Ascending aorta (tissue), 2 donors: ENCODE data around the gene TP53AIP1. TPM values are rescaled to one million over a fixed set of nuclear protein-coding genes. Genes with fewer than 3 reads are reported as not detected.
A peak's percentile ranks its signal among the peaks of the same experiment; 100 is the strongest.

Experiments used
- DNase-seq, 2 donors: peaks; one replicate each; pipeline ENCODE4 v3.0.0-alpha.2; 2019; ENCODE audit warnings: low spot score in 2 of 2
- H3K27ac ChIP-seq, 2 donors: fragments of 200-600 bp; sonication (generic); one replicate each; pipeline ENCODE4 v1.5.1; 2016 to 2017; ENCODE audit warnings: mild to moderate bottlenecking in 1 of 2
- H3K27me3 ChIP-seq: fragments of 200-600 bp; sonication (generic); one replicate; pipeline ENCODE4 v1.5.1; 2017
- H3K36me3 ChIP-seq, 2 donors: fragments of 200-600 bp; sonication (generic); one replicate each; pipeline ENCODE4 v1.5.1; 2016
- H3K4me1 ChIP-seq, 2 donors: fragments of 200-600 bp; sonication (generic); one replicate each; pipeline ENCODE4 v1.5.1; 2016 to 2017; ENCODE audit warnings: mild to moderate bottlenecking in 1 of 2
- H3K4me3 ChIP-seq, 2 donors: fragments of 200-600 bp; sonication (generic); one replicate each; pipeline ENCODE4 v1.5.1; 2016 to 2017; ENCODE audit warnings: mild to moderate bottlenecking in 1 of 2
- H3K9me3 ChIP-seq, 2 donors: fragments of 200-600 bp; sonication (generic); one replicate each; pipeline ENCODE4 v1.5.1; 2016
- intact Hi-C: fragments of 100-400 bp; cut with DNase I; formaldehyde crosslinking; loops from one replicate; pipeline ENCODE4 v1.15.1; 2023
- total RNA-seq: library from RNA; depleted of rRNA; stranded (reverse); fragments of >200 nt; gene quantifications from one replicate; pipeline ENCODE4 v1.1.0, GENCODE V29; 2016
- TF ChIP-seq, protein P1 (sequence below), 3 experiments: fragments of 200-600 bp in 2 of 3; fragments of 450-650 bp in 1 of 3; sonication (generic) in 2 of 3; IDR thresholded peaks; one replicate each; pipeline ENCODE4 v1.5.1; 2016 to 2019; ENCODE audit warnings: antibody characterized with exemption in 3 of 3, mild to moderate bottlenecking in 1 of 3, moderate library complexity in 1 of 3

TP53AIP1 gene
- total RNA-seq, 1 donor from 2014 or later: not detected

DNA sequence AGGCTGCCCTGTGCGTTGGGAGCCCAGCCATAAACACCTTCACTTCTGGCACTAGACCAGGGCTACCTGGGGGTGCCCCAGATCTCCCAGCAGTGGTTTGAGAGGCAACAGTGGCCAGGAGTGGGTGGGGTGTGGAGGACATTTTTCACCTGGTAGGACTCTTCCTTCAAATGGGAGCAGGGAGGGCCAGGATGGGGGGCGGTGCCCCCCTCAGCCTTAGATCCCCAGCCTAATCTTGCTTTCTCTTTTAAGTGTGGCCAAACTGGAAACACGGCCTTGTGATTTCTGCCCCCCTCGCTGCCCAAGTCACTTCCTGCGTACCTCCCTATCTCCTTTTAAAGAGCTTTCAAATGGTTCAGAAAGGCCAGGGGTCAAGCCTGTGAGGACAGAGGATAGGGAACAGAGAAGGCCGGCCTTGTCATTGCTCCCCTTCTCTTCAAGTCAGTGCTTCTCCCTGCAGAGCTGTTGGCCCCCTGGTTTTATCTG is 50.7 kb downstream of the TP53AIP1 start:
- H3K36me3 ChIP-seq: no peaks in the 10 kb centered on the region

DNA sequence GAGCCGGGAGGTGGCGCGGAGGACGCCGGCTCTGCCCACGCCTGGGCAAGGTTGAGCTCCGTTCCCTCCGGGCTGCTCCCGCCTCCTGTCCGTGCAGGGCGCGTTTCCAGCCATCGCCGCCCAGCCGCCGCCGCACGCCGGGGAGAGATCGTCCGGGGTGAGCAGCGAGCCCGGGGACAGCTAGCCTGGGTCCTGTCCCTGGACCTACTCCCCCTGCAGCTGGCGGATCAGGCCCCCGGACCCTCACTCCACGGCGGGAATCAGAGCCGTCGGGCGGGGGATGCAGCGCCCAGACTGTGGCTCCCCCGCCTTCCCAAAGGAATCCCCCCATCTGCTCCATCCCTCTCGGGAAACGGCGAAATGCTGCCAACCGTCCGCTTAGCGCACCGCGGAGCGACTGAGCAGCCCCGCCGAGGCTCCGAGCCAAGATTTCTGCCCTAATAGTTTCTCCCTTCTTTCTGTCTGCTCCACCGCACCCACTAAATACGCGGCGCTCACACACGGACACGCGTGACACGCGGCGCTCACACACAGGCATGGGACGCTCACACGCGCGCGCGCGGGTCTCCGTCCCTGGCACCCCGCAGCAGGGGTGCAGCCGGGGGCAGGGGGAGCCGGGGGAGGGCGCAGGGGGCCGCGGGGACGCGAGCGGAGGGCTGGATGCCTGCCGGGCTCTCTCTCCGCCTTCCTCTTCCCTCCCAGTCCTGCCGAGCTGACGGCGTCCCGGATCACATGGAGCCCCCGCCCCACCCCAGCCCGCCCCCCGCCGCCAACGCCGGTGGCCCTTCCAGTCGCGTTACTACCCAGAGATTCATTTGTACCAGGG is 51.9 kb downstream of the TP53AIP1 start, which contains the start of gene KCNJ5:
TSS of gene KCNJ5 (plus strand) at position 814 of the 826 bp plus-strand sequence. CDS start 19,918 bp downstream, outside the sequence.
- TF ChIP-seq, protein P1, sequence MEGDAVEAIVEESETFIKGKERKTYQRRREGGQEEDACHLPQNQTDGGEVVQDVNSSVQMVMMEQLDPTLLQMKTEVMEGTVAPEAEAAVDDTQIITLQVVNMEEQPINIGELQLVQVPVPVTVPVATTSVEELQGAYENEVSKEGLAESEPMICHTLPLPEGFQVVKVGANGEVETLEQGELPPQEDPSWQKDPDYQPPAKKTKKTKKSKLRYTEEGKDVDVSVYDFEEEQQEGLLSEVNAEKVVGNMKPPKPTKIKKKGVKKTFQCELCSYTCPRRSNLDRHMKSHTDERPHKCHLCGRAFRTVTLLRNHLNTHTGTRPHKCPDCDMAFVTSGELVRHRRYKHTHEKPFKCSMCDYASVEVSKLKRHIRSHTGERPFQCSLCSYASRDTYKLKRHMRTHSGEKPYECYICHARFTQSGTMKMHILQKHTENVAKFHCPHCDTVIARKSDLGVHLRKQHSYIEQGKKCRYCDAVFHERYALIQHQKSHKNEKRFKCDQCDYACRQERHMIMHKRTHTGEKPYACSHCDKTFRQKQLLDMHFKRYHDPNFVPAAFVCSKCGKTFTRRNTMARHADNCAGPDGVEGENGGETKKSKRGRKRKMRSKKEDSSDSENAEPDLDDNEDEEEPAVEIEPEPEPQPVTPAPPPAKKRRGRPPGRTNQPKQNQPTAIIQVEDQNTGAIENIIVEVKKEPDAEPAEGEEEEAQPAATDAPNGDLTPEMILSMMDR (IDR thresholded peaks at IDR 0.05): no peak
- no peaks in the 10 kb centered on the region for H3K9me3 ChIP-seq
- intact Hi-C loops: loop anchor here (2.0 to 10.0 kb wide), 3 partner anchors 14 to 366 kb away; no protein-coding TSS in a partner anchor
- DNase-seq: no peak
- no peaks in the 10 kb centered on the region for H3K27me3 ChIP-seq
- no peaks in the 10 kb centered on the region for H3K36me3 ChIP-seq
- H3K27ac ChIP-seq: no peak within 1 kb of the TSS
- peaks cover 8 to 9% of the 10 kb centered on the region in 2 donors for H3K4me1 ChIP-seq
- H3K4me3 ChIP-seq: peak within 1 kb of the TSS; percentile 76 to 77

More for the DNA sequence above, 50.7 kb downstream of the TP53AIP1 start:
- Histone ChIP-seq H3K4me1 (peaks cover 8 to 9% of the 10 kb centered on the region in 2 donors), H3K4me3 (peak overlapping the region; percentile 76 to 77), H3K9me3 (no peaks in the 10 kb centered on the region), H3K27me3 (no peaks in the 10 kb centered on the region), H3K27ac (no peak overlapping the region)
- TF ChIP-seq, protein P1 (IDR thresholded peaks at IDR 0.05): no peak
- intact Hi-C loops: loop anchor here (2.0 to 10.0 kb wide), 3 partner anchors 13 to 367 kb away; no protein-coding TSS in a partner anchor
- no peak for DNase-seq

DNA sequence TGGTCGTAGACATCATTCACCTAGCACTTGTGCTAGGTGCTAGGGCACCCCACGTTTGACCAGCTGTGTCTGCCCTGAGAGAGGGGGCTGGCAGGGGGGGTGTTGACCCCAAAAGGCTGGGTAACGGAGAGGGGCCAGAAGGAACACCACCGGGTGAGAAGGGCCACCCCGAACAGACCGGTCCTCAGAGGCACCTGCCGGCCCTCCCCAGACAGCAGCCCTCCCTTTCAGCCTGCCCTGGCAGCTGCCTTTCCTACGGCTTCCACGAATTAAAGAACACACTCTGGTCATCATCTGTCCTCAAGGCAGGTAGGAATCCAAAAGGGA is 52.5 kb downstream of the TP53AIP1 start:
- DNase-seq: no peak
- intact Hi-C loops: loop anchor here (2.0 to 10.0 kb wide), 3 partner anchors 15 to 365 kb away; no protein-coding TSS in a partner anchor
- TF ChIP-seq, protein P1 (IDR thresholded peaks at IDR 0.05): no peak
- H3K4me3 ChIP-seq: peak overlapping the region; percentile 76 to 77
- no peak overlapping the region for H3K27ac ChIP-seq
- H3K27me3 ChIP-seq: no peaks in the 10 kb centered on the region
- H3K36me3 ChIP-seq: no peaks in the 10 kb centered on the region
- H3K4me1 ChIP-seq: peaks cover 8 to 9% of the 10 kb centered on the region in 2 donors
- no peaks in the 10 kb centered on the region for H3K9me3 ChIP-seq

DNA sequence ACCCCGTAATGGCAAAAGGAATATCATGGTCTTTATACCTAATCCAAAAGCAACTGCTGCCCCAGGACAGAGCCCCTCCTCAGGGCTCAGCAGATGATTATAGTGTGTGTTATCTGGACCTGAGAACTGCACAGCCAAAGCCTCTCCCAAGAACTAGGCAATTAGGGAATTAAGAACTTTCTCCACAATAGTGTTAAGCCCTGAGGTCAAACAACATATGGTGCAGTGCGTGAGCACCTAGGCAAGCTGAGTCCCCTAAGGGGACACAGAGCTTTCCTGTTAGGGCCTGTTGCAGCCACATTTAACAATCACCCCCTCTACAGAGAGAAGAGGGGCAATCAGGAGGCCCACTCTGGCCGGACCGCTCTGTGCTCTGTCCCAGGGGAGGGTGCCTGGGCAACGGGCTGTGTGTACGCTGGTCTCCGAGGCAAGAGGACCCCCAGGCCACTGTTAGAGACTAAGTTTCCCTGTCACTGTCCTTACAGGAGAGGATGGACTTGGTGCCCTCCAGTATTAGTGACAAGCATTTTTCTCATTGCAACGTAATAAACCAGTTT is 52.9 kb downstream of the TP53AIP1 start:
- H3K4me1 ChIP-seq: peaks cover 7 to 8% of the 10 kb centered on the region in 2 donors
- H3K27ac ChIP-seq: no peak overlapping the region
- intact Hi-C loops: loop anchor here (2.0 to 10.0 kb wide), 3 partner anchors 15 to 365 kb away; no protein-coding TSS in a partner anchor
- no peaks in the 10 kb centered on the region for H3K9me3 ChIP-seq
- DNase-seq: no peak
- no peaks in the 10 kb centered on the region for H3K27me3 ChIP-seq
- no peaks in the 10 kb centered on the region for H3K36me3 ChIP-seq
- peak overlapping the region in 1 of 2 donors; percentile 76 for H3K4me3 ChIP-seq
- TF ChIP-seq, protein P1 (IDR thresholded peaks at IDR 0.05): no peak

DNA sequence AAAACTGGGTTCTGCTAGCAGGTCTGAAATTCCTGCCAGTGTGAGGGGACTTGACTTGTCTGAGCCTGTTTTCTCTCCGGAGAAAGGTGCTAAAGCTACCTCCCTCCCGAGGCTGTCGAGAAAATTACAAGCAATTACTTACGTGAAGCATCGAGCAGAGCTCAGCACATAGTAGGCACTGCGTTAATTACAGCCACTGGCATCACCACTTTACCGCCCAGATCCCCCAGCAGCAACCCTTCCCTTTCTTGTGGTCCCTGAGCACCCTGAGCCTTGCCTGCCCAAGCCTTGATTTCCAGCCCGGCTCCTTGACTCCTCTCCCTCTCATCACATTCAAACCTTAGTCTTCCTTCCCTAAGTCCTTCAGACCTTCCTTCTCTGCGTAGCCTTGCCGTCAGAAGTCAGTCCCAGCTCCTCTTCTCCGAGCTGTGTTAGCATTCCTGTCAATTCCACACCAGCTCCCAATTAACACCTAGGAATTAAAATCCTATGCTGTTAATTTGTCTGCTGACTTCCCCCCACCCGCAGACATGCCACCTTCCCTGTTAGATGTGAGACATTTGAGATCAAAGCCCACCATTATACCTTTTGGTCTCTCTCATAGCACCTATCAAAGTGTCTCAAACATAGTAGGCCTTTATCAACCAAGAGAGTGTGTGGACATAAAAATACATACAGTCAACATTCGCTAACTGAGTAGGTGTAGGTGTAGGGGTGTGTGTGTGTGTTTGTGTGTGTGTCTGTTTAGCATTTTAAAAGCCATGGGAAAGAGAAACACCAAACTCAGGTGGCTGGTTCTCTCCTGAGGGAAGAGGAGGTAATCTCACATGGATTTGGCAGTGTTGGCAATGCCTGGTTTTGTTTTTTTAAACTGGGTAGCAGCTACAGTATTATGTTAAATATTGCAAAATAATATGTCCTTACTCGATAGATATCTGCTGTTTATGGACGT is 54.4 kb downstream of the TP53AIP1 start:
- H3K36me3 ChIP-seq: no peaks in the 10 kb centered on the region
- DNase-seq: no peak
- no peak overlapping the region for H3K4me3 ChIP-seq
- no peak overlapping the region for H3K27ac ChIP-seq
- intact Hi-C loops: no loop called here
- no peaks in the 10 kb centered on the region for H3K9me3 ChIP-seq
- H3K27me3 ChIP-seq: no peaks in the 10 kb centered on the region
- TF ChIP-seq, protein P1 (IDR thresholded peaks at IDR 0.05): no peak
- H3K4me1 ChIP-seq: peaks cover 4 to 5% of the 10 kb centered on the region in 2 donors
